Measurements from ENCODE around the gene NLGN1.

- TF ChIP-seq CTCF (IDR thresholded peaks at IDR 0.05) (no peak), POLR2A (IDR thresholded peaks at IDR 0.05) (no peak)
Observed at GRCh38 chr3:173938159-173938558, 540.6 kb downstream of the NLGN1 start.

Measured in lower leg skin (tissue), 3 donors.